ENCODE data around the gene PRKCZ. TPM values are rescaled to one million over a fixed set of nuclear protein-coding genes. Genes with fewer than 3 reads are reported as not detected.
A peak's percentile ranks its signal among the peaks of the same experiment; 100 is the strongest.

The PRKCZ gene
- total RNA-seq, 1 experiment from 2014 or later: 45.9 TPM

DNA sequence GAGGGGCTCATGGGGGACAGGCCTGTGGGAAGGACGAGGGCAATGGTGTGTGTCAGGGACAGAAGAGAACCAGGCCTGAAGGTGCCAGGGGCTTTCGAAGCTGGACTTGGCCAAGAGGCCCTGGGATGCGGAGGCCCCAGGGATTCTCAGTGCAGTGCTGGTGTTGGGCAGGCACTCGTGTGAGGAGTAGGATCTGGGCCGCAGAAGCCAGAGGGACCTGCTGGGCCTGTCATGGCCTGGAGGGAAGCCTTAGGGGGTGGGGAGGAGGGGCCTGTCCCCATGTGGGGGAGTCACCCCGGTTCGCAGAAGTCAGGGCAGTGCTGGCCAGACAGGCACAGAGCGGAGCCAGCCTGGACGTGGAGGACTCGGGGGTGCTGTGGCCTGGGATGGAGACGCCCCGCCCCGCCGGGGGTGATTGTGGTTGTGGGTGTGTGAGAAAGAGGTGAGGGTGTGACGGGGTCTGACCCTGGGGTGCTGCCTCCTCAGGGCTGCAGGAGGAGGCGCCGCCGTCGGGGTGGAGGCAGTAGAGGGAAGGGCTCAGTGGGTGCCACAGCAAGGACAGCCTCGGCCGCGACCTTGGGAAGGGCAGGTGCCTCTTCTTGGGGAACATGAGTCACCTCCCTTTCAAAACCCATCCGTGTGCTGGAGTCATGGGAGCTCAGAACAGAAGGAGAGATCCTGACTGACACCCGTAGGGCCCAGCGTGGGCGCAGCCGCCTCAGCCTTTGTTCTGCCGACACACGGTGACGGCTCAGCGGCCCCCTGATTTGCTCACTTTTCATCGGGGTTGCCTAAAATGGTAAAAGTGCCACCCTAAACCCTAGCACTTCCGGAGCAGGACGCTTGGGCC, 110.5 kb downstream of the PRKCZ start:
- Mint-ChIP-seq H3K36me3 (ENCODE audit: insufficient read depth, unreplicated experiment) (peaks cover 26% of the 10 kb centered on the region), H3K27ac (ENCODE audit: unreplicated experiment) (no peak overlapping the region), H3K9me3 (ENCODE audit: unreplicated experiment) (peaks cover 1% of the 10 kb centered on the region), H3K4me1 (ENCODE audit: low read depth, unreplicated experiment) (no peaks in the 10 kb centered on the region), H3K27me3 (ENCODE audit: insufficient read depth, unreplicated experiment) (no peaks in the 10 kb centered on the region), H3K4me3 (ENCODE audit: unreplicated experiment) (peak overlapping the region; percentile 16)
- Histone ChIP-seq H3K4me3 (ENCODE audit: low read depth, low read length) (no peak overlapping the region), H3K9me3 (no peaks in the 10 kb centered on the region), H3K4me1 (no peaks in the 10 kb centered on the region), H3K27me3 (replicated peaks; ENCODE audit: control insufficient read depth, insufficient read depth, low read length) (no peaks in the 10 kb centered on the region), H3K36me3 (ENCODE audit: control insufficient read depth, insufficient read depth, low read length) (peaks cover 2% of the 10 kb centered on the region)
- BruUV-seq (replicated peaks): no TSS peak
- ChIA-PET POLR2A (no interaction called here), CTCF (no interaction called here)
- TF ChIP-seq, protein P1, sequence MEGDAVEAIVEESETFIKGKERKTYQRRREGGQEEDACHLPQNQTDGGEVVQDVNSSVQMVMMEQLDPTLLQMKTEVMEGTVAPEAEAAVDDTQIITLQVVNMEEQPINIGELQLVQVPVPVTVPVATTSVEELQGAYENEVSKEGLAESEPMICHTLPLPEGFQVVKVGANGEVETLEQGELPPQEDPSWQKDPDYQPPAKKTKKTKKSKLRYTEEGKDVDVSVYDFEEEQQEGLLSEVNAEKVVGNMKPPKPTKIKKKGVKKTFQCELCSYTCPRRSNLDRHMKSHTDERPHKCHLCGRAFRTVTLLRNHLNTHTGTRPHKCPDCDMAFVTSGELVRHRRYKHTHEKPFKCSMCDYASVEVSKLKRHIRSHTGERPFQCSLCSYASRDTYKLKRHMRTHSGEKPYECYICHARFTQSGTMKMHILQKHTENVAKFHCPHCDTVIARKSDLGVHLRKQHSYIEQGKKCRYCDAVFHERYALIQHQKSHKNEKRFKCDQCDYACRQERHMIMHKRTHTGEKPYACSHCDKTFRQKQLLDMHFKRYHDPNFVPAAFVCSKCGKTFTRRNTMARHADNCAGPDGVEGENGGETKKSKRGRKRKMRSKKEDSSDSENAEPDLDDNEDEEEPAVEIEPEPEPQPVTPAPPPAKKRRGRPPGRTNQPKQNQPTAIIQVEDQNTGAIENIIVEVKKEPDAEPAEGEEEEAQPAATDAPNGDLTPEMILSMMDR (IDR thresholded peaks at IDR 0.05; ENCODE audit: insufficient read depth in 1 of 2, low read depth in 1 of 2, low read length in 1 of 2, severe bottlenecking in 1 of 2, unreplicated experiment in 1 of 2): no peak
- no peak for DNase-seq
- intact Hi-C loops (cut with micrococcal nuclease; ENCODE audit: unreplicated experiment): no loop called here

DNA sequence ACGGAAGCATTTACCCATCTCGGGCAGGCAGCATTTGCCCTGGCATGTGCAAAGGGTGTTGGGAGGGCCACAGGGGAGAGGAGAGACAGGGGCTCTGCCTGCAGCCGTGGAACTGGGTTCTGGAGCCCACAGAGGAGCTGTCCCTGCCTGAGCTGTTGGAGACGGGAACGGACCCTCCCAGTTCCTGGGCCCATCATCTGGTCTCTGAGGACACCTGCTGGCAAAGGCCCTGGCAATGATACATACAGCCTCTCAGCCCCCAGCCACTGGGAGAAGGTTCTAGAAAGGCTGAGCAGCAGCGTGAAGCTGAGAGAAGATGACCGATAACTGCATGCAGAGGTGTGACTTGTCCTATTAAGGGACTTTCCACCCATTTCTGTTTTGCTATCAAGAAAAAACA, 113.0 kb downstream of the PRKCZ start:
- Mint-ChIP-seq H3K27me3 (ENCODE audit: insufficient read depth, unreplicated experiment) (no peaks in the 10 kb centered on the region), H3K27ac (ENCODE audit: unreplicated experiment) (no peak overlapping the region), H3K9me3 (ENCODE audit: unreplicated experiment) (no peaks in the 10 kb centered on the region), H3K36me3 (ENCODE audit: insufficient read depth, unreplicated experiment) (peaks cover 25% of the 10 kb centered on the region), H3K4me3 (ENCODE audit: unreplicated experiment) (no peak overlapping the region), H3K4me1 (ENCODE audit: low read depth, unreplicated experiment) (no peaks in the 10 kb centered on the region)
- Histone ChIP-seq H3K4me3 (ENCODE audit: low read depth, low read length) (no peak overlapping the region), H3K4me1 (no peaks in the 10 kb centered on the region), H3K27me3 (replicated peaks; ENCODE audit: control insufficient read depth, insufficient read depth, low read length) (no peaks in the 10 kb centered on the region), H3K9me3 (no peaks in the 10 kb centered on the region), H3K36me3 (ENCODE audit: control insufficient read depth, insufficient read depth, low read length) (peaks cover 2% of the 10 kb centered on the region; the same call in 1 of the 2 replicates)
- CTCF ChIA-PET: no interaction called here
- BruUV-seq (replicated peaks): no TSS peak
- intact Hi-C loops (cut with micrococcal nuclease; ENCODE audit: unreplicated experiment): no loop called here
- DNase-seq: no peak
- POLR2A ChIA-PET: no interaction called here
- TF ChIP-seq, protein P1 (IDR thresholded peaks at IDR 0.05; ENCODE audit: insufficient read depth in 1 of 2, low read depth in 1 of 2, low read length in 1 of 2, severe bottlenecking in 1 of 2, unreplicated experiment in 1 of 2): no peak

DNA sequence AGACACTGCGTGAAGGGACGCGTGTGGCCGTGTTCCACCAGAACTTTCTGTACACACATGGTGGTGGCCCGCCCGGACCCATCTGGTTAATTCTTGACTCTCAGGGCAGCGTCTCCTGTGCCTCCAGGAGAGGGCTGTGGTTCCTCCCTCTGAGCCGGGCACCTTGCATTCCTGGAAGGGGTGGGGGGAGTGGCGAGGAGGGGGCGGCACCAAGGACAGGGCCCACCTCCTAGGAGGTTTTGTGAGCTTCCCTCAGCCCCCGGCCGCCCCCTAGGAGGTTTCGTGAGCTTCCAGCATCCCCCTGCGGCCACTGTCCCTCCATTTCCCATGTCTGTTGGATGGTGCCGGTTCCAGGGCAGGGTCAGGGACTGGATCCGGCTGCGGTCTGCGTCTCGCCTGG, 115.4 kb downstream of the PRKCZ start:
- H3K27me3 Mint-ChIP-seq (ENCODE audit: insufficient read depth, unreplicated experiment): no peaks in the 10 kb centered on the region
- ChIA-PET POLR2A (no interaction called here), CTCF (no interaction called here)
- no peaks in the 10 kb centered on the region for H3K9me3 ChIP-seq
- no peak for DNase-seq
- H3K4me3 ChIP-seq (ENCODE audit: low read depth, low read length): no peak overlapping the region
- TF ChIP-seq, protein P1 (IDR thresholded peaks at IDR 0.05; ENCODE audit: insufficient read depth in 1 of 2, low read depth in 1 of 2, low read length in 1 of 2, severe bottlenecking in 1 of 2, unreplicated experiment in 1 of 2): no peak
- H3K36me3 ChIP-seq (ENCODE audit: control insufficient read depth, insufficient read depth, low read length): peaks cover 2% of the 10 kb centered on the region; the same call in 1 of the 2 replicates
- no peaks in the 10 kb centered on the region for H3K9me3 Mint-ChIP-seq (ENCODE audit: unreplicated experiment)
- H3K4me1 Mint-ChIP-seq (ENCODE audit: low read depth, unreplicated experiment): no peaks in the 10 kb centered on the region
- no peaks in the 10 kb centered on the region for H3K4me1 ChIP-seq
- no TSS peak for BruUV-seq (replicated peaks)
- no peak overlapping the region for H3K4me3 Mint-ChIP-seq (ENCODE audit: unreplicated experiment)
- H3K27ac Mint-ChIP-seq (ENCODE audit: unreplicated experiment): no peak overlapping the region
- H3K36me3 Mint-ChIP-seq (ENCODE audit: insufficient read depth, unreplicated experiment): peaks cover 16% of the 10 kb centered on the region
- no peaks in the 10 kb centered on the region for H3K27me3 ChIP-seq (replicated peaks; ENCODE audit: control insufficient read depth, insufficient read depth, low read length)
- intact Hi-C loops (cut with micrococcal nuclease; ENCODE audit: unreplicated experiment): no loop called here
